Measurements from ENCODE around the gene CDK13.
A peak's percentile ranks its signal among the peaks of the same experiment; 100 is the strongest.

Gene CDK13

GRCh38 chr7:40027545-40027944, 77.5 kb downstream of the CDK13 start:
- no peak overlapping the region for H3K4me3 ChIP-seq (replicated peaks; ENCODE audit: low read depth, low read length)
- no peak for TF ChIP-seq CTCF (IDR thresholded peaks at IDR 0.05; ENCODE audit: low read length, missing control alignments)
- no peak for DNase-seq (ENCODE audit: low read depth)

- no peak overlapping the region for H3K4me3 ChIP-seq (replicated peaks; ENCODE audit: low read depth, low read length)
- TF ChIP-seq CTCF (IDR thresholded peaks at IDR 0.05; ENCODE audit: low read length, missing control alignments): no peak
- no peak for DNase-seq (ENCODE audit: low read depth)
These were observed 83.8 kb downstream of the CDK13 start for GRCh38 chr7:40033826-40034225.

GRCh38 chr7:40041456-40041855, 91.4 kb downstream of the CDK13 start:
- no peak for TF ChIP-seq CTCF (IDR thresholded peaks at IDR 0.05; ENCODE audit: low read length, missing control alignments)
- no peak for DNase-seq (ENCODE audit: low read depth)
- H3K4me3 ChIP-seq (replicated peaks; ENCODE audit: low read depth, low read length): no peak overlapping the region

GRCh38 chr7:40043164-40043563, 93.1 kb downstream of the CDK13 start:
- no peak overlapping the region for H3K4me3 ChIP-seq (replicated peaks; ENCODE audit: low read depth, low read length)
- no peak for DNase-seq (ENCODE audit: low read depth)
- no peak for TF ChIP-seq CTCF (IDR thresholded peaks at IDR 0.05; ENCODE audit: low read length, missing control alignments)

- no peak overlapping the region for H3K4me3 ChIP-seq (replicated peaks; ENCODE audit: low read depth, low read length)
- TF ChIP-seq CTCF (IDR thresholded peaks at IDR 0.05; ENCODE audit: low read length, missing control alignments): peak; percentile 22
- DNase-seq (ENCODE audit: low read depth): no peak
These were observed 97.6 kb downstream of the CDK13 start for GRCh38 chr7:40047661-40048060.

GRCh38 chr7:40057292-40057691, 107.2 kb downstream of the CDK13 start:
- no peak for TF ChIP-seq CTCF (IDR thresholded peaks at IDR 0.05; ENCODE audit: low read length, missing control alignments)
- DNase-seq (ENCODE audit: low read depth): peak; percentile 51
- H3K4me3 ChIP-seq (replicated peaks; ENCODE audit: low read depth, low read length): no peak overlapping the region

- no peak for DNase-seq (ENCODE audit: low read depth)
- no peak for TF ChIP-seq CTCF (IDR thresholded peaks at IDR 0.05; ENCODE audit: low read length, missing control alignments)
- H3K4me3 ChIP-seq (replicated peaks; ENCODE audit: low read depth, low read length): no peak overlapping the region
These were observed 108.0 kb downstream of the CDK13 start for GRCh38 chr7:40058026-40058425.

Data from fibroblast of pulmonary artery (primary cell).